ENCODE measurements around the gene SLC16A5. TPM values are rescaled to one million over a fixed set of nuclear protein-coding genes. Genes with fewer than 3 reads are reported as not detected.
A peak's percentile ranks its signal among the peaks of the same experiment; 100 is the strongest.
"Not testable (repeated sequence)": the region's sequence is repeated elsewhere in the genome, so short reads cannot be mapped to it uniquely, and the experiment has no call there.

SLC16A5 gene
- total RNA-seq, 1 experiment from 2014 or later = not detected

DNA sequence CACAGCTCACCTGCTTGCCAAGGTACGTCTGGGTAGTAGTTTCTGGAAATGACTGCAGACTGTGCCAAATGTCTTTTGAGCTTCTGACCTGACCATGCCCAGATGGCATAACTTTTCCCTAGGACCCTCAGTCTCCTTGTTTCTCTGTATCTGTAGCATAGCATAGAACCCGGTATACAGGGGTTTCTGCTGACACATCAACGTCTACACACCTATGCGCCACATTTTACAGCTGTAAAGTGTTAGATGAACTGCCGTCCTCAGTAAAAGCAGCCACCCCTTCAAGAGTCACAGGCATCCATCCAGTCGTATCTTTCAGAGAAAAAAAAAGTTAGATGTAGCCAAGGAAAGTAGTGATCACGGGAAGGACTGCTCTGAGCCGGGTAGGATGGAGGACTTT is 23.3 kb upstream of the SLC16A5 start:
- no peak for DNase-seq (ENCODE audit: low spot score)

GRCh38 chr17:75064867-75065561 is 22.7 kb upstream of the SLC16A5 start:
- no peak for DNase-seq (ENCODE audit: low spot score)

DNA sequence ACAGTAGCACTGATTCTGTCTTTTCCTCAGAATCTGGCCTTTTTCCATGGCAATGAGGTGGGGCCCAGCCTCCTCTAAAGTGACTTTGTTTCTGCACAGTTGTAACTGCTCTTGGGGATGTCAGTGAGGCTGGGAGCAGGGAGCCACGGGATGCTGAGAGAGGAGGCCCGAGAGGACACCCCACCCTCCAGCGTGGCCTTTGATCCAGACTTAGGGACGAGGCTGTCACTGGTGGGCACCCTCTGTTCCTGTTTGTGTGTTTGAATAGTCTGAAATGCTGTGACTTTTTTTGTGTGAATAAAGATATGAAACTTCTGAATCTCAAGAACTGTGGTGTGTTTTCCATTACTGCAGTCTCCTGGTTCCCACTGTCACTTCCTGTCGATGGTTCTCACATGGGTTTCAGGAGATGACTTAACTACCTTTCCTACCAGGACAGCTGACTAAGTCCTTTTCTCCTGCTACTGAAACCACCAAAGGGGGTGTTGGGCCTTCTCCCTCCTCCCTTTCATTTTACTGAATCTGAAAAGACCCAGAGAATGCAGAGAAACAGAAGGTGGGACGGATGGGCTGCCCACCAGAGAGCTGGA is 22.1 kb upstream of the SLC16A5 start:
- peak; percentile 50 for DNase-seq (ENCODE audit: low spot score)

DNA sequence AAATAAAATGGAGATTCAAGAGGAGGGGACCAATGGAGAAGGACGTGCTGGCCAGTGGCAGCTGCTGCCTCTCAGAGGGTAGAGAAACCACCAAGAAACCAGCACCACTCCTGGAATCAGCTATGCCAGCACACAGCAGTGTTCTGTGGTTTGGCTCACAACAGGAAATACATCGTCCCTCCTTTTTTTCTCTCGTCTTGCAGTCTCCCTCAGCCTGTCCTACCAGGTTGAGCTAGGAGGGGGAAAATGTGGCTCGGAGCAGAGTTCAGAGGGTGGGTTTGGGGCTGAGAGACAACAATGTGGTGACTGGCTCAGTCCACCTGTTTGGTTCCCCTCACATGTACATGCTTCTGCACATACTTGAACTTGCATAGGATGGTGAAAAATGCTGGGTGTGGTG is 19.9 kb upstream of the SLC16A5 start:
- peak; percentile 45 for DNase-seq (ENCODE audit: low spot score)

GRCh38 chr17:75068750-75069149 is 19.0 kb upstream of the SLC16A5 start:
- no peak for DNase-seq (ENCODE audit: low spot score)

DNA sequence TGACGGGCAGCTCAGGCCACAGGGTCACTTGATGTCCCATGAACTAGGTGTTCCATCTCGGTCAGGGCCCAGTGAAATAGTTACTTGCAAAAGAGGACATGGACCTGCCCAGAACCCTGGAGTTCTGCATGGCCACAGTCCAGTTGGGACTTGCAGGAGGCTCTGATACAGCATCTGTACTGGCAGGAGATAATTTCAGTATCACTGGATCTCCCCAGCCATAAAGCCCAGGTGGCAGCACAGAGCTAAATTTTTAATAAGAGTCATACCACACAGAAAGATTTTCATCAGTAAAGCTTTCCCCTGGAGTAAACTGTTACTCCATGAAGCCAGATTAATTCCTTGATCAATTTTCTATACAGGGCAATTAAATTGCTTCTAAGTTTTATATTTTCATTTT is 18.0 kb upstream of the SLC16A5 start:
- peak; percentile 52 for DNase-seq (ENCODE audit: low spot score)

DNA sequence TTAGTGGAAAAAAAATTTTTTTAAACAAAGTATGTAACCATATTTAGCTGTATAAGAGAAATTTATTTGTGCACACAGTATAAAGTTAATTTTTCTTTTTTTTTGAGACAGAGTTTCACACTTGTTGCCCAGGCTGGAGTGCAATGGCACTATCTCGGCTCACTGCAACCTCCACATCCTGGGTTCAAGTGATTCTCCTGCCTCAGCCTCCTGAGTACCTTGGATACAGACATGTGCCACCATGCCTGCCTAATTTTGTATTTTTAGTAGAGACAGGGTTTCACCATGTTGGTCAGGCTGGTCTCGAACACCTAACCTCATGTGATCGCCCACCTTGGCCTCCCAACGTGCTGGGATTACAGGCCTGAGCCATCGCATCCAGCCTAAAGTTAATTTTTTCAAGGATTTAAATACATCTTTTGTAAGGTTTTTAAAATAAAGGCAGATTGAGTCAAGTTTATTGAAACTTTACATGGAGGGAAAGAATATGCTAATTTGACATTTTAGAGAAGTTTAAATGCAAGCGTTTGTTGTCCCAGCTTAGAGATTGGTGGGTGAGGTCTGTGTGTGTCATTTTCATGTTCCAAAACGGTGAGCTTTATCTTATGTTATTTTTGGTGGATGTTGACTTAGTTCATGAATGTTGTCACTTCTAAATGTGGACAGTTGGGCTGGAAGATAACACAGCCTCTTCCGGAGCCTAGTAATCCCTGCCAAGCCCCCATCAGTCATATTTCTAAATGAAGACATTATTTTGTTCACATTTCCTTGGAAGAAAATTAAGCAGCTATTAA is 16.1 kb upstream of the SLC16A5 start:
- not testable (repeated sequence) for DNase-seq (ENCODE audit: low spot score)

DNA sequence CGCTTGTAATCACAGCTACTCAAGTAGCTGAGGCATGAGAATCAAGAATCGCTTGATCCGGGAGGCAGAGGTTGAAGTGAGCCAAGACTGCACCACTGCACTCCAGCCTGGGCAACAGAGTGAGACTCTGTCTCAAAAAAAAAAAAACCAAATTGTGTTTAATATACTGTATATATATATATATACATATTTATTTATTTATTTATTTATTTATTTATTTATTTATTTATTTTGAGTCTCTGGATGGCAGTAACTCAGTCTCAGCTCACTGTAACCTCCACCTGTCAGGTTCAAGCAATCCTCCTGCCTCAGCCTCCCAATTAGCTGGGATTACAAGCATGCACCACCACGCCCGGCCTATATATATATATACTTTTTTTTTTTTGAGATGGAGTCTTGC is 14.8 kb upstream of the SLC16A5 start:
- DNase-seq (ENCODE audit: low spot score) = not testable (repeated sequence)

DNA sequence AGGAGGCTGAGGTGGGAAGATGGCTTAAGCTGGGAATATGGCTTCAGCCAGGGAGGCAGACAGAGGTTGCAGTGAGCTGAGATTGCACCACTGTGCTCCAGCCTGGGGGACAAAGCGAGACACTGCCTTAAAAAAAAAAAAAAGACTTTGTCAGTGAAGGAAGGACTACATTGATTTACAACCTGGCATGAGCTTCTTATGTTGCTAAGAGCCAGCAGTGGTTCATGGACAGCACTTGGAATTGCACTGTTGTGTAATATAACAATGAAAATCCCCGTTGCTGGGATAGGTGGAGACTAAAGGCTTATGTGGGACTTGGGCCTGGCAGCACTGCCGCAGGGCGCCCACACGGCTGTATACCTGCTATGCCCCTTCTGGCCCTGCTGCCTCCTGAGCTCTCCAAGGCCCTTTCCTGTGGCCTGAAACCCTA is 14.1 kb upstream of the SLC16A5 start:
- DNase-seq (ENCODE audit: low spot score) = no peak

- DNase-seq (ENCODE audit: low spot score) = no peak
Measured at GRCh38 chr17:75074532-75074931, 13.2 kb upstream of the SLC16A5 start.

DNA sequence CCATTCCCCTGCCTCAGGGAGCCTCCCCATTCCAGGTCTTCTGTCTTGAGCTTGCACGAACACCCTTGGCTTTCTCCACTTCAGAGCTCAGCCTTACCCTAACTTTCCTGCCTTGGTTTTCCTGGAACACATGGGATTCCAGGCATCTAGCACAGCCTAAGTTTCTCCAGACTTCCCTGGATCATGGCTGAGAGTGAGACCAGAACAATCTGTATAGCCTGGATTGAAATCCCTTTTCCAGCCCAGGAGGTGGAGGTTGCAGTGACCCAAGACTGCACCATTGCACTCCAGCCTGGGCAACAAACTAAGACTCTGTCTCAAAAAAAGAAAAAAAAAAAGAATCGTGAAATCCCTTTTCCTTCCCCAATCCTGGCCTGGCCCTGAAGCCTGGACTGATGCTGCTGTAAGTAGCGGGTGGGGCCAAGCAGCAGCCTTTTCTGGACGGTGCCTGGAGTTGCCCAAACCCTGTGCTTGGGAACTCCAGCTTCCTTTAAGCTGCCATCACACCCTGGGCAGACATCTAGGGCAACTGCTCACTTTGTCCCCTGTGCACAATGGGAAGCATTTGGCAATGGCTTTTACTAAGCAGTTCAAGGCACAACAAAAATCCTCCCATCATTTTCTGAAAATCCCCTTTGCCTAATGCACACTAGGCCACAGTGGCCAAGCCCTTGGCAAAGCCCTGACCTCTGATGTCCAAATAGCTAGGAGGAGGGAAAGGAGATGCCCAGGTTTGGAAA is 12.0 kb upstream of the SLC16A5 start:
- no peak for DNase-seq (ENCODE audit: low spot score)

DNA sequence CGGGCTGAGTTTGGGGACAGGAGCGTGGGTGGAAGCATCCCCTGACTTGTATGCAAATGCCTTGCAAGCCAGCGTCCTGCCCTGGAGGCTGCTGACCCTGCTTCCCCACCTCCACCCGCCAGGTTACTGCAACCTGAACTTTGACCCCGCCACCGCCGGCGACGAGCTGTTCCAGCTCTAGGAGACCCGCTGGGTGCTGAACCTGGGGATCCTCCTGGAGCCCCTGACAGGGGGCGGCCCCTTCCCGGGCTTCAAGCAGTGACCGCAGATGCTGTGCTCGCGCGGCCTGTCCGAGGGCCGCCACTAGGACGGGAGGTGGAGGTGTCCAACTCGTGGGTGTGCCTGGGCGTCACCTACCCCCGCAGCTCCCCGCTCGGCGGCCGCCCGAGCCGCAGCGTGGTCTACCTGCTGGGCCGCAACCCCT is 10.7 kb upstream of the SLC16A5 start:
- no peak for DNase-seq (ENCODE audit: low spot score)

GRCh38 chr17:75077496-75078283 is 10.1 kb upstream of the SLC16A5 start:
- DNase-seq (ENCODE audit: low spot score) = no peak

DNA sequence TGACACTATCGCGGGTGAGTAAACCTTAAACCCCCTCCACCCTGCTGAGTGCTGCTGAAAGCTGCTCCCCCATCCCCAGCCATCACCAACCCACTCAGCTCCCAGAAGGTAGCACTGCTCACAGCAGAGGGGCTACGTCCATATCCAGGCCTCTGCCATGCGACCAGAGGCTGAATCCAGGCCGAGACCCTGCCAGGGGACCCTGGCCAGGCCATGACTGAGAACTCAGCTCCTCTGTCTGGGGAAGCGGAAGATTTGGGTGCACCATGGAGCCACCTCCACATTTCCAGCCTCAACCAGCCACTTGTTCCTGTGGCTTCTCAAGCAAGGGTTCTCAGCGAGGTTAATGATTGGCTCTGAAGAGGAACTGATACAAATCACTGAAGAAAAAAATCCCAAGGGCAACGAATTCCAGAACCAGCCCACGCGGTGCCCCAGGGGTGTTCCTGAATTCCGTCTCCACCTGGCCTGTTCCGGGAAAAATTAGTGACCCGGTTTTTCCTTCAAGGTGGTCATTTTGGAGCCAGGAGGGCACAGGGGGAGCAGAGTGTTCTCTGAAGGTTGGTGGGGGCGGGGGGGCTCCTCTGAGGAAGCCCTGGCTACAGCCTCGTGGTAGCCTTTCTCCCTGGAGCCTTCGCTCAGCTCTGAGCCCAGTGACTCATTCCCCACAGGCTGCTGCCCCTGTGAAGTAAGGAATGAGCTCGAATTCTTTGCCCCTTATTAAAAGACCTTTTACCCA is 9.3 kb upstream of the SLC16A5 start:
- peak; percentile 82 for DNase-seq (ENCODE audit: low spot score)

- DNase-seq (ENCODE audit: low spot score) = no peak
Measured at GRCh38 chr17:75079023-75079373, 8.8 kb upstream of the SLC16A5 start.

DNA sequence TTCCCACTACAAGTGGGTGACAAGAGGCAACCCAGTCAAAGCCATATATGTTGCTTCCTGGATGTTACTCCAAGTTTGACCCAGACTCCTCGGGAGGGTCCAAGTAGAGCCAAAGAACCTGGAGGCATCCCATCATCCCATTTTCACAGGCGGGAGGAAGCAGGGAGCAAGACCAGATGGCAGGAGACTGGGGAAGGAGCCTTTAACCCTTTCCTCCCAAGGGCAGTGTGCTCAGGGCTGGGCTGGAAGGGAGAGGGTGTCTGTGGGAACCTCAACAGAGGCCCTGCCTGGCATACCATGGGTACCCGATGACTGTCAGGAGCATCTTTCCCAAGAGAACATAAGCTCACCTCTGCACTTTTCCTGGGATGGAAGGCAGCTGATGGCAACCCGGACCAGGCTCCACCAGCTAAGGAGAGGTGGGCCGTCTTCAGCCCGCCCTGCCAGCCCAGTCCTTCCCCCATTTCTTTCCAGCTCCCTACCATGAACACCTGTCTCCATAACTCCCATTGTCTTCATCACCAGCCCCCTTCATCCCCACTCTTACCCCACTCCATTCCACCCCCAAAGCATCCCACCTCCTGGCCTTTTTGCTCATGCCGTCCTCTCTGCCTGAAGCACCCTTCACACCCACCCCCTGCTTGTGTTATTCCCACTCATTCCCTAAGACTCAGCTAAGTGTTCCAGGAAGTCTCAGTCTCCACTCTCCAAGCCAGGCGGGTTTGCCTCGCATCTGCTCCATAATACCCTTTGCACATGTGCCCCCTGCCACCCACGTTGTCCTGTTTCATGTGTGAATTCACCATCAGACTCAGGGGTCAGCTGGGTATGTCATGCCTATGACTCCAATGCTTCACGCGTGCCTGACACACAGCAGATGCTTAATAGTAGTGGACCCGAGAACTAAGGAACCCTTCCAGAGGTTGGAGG is 5.9 kb upstream of the SLC16A5 start:
- DNase-seq (ENCODE audit: low spot score) = no peak

GRCh38 chr17:75082683-75083082 is 5.1 kb upstream of the SLC16A5 start:
- DNase-seq (ENCODE audit: low spot score) = no peak

- DNase-seq (ENCODE audit: low spot score) = no peak
Measured at GRCh38 chr17:75084039-75084660, 3.6 kb upstream of the SLC16A5 start.
